Left renal cortex interstitium (tissue), 4 donors: Measurements from ENCODE around the gene PAOX. TPM values are rescaled to one million over a fixed set of nuclear protein-coding genes. Genes with fewer than 3 reads are reported as not detected.
"Not testable (repeated sequence)": the region's sequence is repeated elsewhere in the genome, so short reads cannot be mapped to it uniquely, and the experiment has no call there.

Experiments
- DNase-seq, 4 donors: peaks; one replicate each; pipeline ENCODE4 v3.0.0-alpha.2; 2013; ENCODE audit warnings: low read depth in 4 of 4, low spot score in 2 of 4, missing footprints in 1 of 4
- polyA plus RNA-seq, 4 donors: library from polyadenylated mRNA; unstranded; fragments of 120-200 nt; gene quantifications; one replicate each; pipeline ENCODE4 v1.2.1, GENCODE V29; 2013; ENCODE audit not compliant: insufficient read length in 4 of 4

PAOX gene
- polyA plus RNA-seq, 4 donors, result 6.2 to 10.0 (median 6.4) TPM

DNA sequence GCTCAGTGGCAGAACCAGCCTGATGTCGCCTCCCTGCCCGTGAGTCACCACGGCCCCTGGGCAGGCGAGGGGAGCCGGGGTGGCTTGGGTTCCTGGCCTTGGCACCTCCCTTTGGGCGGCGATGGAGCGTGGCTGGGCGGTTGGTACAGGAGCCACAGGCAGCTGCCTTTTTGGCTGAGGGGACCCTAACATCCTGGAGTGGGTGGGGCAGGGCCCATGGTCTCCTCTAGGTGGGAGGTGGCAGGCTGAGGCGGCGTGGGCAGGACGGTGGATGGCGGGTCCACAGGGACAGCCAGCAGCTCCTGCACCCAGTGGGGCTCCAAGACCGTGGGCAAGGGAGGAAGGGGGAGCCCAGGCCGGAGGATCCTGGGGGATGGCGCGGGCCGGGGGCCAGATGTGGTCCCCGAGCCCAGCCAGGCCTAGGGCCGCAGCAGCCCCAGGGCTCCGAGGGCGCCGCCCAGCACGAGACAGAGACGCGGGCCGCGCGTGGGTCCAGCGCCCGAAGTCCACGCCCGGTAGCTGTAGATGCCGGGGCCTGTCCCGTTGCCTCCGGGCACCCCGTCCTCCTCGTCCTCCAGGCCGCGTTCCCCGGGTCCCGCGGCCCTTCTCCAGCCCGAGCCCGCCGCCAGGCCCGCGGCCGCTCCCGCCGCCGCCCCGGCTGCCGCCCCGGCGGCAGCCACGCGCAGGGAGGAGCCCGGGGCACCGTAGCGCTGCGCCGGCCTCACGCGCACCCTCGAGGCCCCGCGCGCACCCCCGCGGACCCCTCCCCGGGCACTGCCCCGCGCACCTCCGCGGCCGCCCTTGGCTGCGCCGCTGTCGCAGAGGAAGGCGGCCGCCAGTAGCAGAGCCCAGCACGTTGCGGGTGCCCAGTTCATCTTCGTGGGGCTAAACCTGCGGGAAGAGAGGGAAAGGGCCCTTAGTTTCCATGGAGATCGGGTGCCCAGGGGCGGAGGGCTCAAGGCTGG is 44.0 kb downstream of the PAOX start:
- no peak for DNase-seq

DNA sequence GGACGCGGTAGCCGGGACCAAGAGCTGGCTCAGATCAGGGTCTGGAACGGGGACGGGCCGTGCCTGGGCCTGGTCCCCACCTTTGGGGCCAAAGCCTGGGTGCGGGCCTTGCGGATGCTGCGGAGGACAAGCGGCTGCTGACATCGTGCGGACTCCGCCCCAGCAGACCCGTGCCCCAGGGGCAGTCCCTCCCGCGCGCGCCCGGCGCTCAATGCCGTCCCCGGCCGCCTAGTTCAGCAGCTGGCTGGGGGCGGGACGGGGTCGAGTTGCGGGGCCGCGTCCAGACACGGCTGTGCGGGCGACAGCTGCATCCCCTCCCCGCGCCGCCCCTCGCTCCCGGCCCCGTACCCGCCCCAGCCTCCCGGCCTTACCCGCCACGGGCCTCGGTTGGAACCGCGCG is 45.0 kb downstream of the PAOX start:
- DNase-seq, result not testable (repeated sequence)

DNA sequence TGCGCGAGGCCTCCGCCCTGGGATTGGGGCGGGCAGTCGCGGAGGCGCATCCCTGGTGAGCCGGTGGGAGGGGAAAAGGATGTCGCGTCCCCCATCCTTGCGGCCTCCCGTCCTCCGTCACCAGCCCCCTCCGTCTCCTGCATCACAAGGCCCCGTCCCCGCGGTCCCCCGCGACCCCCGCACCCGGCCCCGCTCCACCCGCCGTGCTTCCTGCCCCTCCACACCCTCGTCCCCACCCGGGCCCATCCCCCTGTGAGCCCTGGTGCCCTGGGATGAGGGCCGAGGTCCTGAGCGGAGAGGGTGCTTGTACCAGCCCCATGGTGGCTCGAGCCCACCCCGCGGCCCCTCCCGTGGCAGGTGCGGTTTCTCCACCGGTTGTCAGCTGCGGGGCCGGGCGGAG is 45.5 kb downstream of the PAOX start, which contains the start of gene SPRN:
Gene SPRN, minus strand, starts transcription at position 25 of the 400 bp plus-strand sequence. CDS start 944 bp downstream, outside the sequence.
- not testable (repeated sequence) for DNase-seq

DNA sequence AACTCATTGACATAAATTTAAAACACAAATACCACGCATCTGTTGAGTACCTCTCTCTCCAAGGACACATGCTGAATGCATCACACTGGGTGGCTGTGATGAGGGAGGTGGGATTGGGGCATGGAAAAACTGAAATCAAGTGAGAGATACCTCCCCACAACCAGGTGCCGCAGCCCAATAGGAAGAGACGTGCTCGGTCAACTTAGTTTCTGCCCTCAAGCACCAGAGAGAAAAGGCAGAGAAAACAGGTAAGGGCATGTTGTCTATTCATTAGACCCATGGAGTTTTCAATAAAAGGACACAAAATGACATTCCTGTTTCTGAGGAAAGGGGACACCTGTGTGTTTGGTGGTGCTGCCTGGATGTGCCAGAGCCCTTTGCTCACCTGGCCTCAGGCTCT is 50.5 kb downstream of the PAOX start:
- DNase-seq, result not testable (repeated sequence)

DNA sequence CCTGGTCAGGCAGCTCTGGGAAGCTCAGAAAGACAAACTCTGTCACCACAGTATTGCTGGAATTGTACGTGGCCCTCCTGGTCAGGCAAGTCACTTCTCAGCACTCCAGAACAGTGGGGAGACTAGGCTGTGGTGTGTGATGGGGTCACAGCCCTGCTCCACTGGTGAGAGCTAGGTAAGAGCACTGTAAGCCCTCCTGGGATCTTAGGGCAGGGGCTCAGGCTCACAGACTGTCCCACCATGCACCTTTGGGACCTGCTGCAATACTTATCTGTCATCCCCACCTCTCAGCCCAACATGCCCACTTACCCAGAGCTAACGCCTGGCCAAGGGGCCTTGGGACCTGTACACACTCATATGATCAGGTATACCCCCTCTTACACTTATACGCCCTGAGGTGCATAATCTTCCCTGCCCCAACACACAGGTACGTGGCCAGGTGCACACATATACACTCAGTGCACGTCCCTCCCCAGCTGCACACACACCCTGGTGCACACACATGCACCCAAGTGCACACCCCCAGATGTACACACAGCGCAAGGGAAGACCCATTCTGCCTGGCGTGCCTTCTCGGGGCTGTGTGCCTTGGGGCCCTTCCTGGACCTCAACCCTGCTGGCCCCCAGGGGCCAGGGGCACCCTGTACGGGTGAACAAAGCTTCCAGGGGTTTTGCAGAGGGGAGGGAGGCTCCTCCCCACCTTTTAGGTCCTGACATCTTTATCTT is 53.0 kb downstream of the PAOX start:
- not testable (repeated sequence) for DNase-seq

- DNase-seq, result not testable (repeated sequence)
These were observed 53.7 kb downstream of the PAOX start for GRCh38 chr10:133432789-133433188.

GRCh38 chr10:133438711-133439273 is 59.7 kb downstream of the PAOX start:
- DNase-seq, result no peak

DNA sequence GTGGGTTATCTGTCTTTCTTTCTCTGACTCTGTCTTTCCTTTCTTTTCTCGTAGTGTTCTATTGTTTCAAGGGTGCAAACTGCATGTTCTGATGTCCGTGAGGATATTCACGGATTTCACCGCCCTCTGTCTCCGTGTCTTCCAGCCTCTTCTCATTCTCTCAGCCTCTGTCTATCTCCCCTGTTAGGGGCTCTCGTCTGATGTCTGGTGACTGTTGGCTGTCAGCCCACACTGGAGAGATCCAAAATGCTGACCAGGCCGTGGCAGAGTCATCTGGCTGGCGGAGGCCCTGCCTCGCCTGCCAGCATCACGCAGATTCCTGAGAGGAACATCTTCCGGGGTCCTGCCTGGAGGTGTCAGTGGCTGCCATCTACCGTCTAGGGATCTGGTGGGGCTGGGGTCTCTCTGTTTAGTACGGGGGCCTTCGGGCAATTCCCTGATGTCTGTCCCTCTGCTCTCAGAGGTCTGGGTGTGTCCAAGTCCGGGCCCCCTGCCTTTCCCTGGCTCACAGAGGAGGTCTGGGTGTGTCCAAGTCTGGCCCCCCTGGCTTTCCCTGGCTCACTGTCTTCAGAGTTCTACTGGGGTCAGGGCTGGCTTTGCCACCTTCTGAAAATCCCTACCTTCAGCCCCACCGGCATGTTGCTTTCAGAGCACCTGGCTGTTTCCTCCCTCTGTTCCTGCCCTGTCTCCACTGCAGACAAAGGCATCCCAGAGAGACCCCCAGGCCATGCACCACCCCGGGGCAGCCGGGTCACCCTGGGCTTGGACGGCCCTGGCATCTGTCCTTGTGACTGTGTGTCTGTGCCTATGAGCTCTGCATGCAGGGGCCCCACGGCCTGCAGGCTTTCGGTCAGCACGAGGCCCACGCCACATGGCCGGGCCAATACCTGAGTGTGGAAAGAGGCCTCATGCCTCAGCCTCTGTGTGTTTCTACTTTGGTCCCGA is 60.7 kb downstream of the PAOX start:
- no peak for DNase-seq

DNA sequence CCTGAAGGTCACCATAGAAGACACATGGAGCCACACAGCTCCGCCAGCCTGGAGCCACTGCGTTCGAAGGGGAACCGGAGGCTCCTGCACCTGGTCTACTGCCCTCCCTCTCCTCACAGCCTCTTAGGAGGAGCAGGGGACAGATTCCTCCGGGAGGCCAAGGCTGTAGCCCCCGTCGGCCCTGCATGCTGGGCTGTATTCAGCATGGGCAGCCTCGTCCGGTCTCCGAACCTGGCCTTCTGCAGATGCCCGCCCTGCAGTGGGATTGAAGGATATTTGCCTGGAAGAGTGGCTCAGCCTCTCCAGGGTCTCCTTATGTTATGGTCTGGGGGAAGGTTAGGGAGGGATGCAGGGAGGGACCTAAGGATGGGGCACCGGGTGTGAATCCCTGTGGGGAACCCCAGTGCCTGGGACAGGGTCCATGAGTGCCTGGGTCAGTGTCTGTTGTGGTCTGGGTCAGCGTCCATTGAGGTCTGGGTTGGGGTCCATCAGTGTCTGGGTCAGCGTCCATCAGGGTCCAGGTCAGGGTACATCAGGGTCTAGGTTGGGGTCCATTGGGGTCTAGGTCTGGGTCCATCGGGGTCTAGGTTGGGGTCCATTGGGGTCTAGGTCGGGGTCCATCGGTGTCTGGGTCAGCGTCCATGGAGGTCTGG is 61.7 kb downstream of the PAOX start:
- no peak for DNase-seq

Other genes with a start within 250 kb of the PAOX start
- 10 to 100 TPM in 2 of 4 donors, 1 to 10 TPM in 2; 4.5 to 11.4 (median 8.2) TPM for gene KNDC1, start 219.0 kb upstream of the PAOX start, polyA plus RNA-seq
- gene UTF1, start 149.0 kb upstream of the PAOX start, polyA plus RNA-seq, result under 1 TPM in 1 of 4 donors, not detected in 3; 0.09 TPM
- gene VENTX, start 141.4 kb upstream of the PAOX start, polyA plus RNA-seq, result under 1 TPM; 0.08 to 0.24 (median 0.15) TPM
- gene ADAM8, start 102.4 kb upstream of the PAOX start, polyA plus RNA-seq, result 1 to 10 TPM; 1.3 to 4.1 (median 2.6) TPM
- 10 to 100 TPM; 62.0 to 77.6 (median 70.2) TPM for gene TUBGCP2, start 70.4 kb upstream of the PAOX start, polyA plus RNA-seq
- gene ZNF511, start 70.3 kb upstream of the PAOX start, polyA plus RNA-seq, result 10 to 100 TPM; 32.0 to 53.7 (median 38.7) TPM
- under 1 TPM in 2 of 4 donors, not detected in 2; 0.31 to 0.73 TPM for gene CALY, start 42.4 kb upstream of the PAOX start, polyA plus RNA-seq
- 1 to 10 TPM; 2.9 to 6.8 (median 5.8) TPM for gene PRAP1, start 31.9 kb upstream of the PAOX start, polyA plus RNA-seq
- gene FUOM, start 21.2 kb upstream of the PAOX start, polyA plus RNA-seq, result 10 to 100 TPM; 17.8 to 29.0 (median 21.9) TPM
- gene ECHS1, start 5.9 kb upstream of the PAOX start, polyA plus RNA-seq, result 100 to 1,000 TPM; 134 to 143 (median 138) TPM
- 100 to 1,000 TPM in 1 of 4 donors, 10 to 100 TPM in 3; 60.3 to 104 (median 81.0) TPM for gene MTG1, start 14.9 kb downstream of the PAOX start, polyA plus RNA-seq
- 1 to 10 TPM; 3.4 to 7.5 (median 5.3) TPM for gene SPRN, start 45.4 kb downstream of the PAOX start, polyA plus RNA-seq
- gene SCART1, start 74.7 kb downstream of the PAOX start, polyA plus RNA-seq, result 1 to 10 TPM in 3 of 4 donors, under 1 TPM in 1; 0.42 to 4.3 (median 2.4) TPM
- gene CYP2E1, start 148.1 kb downstream of the PAOX start, polyA plus RNA-seq, result 1 to 10 TPM in 2 of 4 donors, under 1 TPM in 2; 0.47 to 2.9 (median 1.6) TPM
- gene SYCE1, start 186.3 kb downstream of the PAOX start, polyA plus RNA-seq, result under 1 TPM; 0.14 to 0.76 (median 0.45) TPM
- not detected for gene FRG2B, start 247.5 kb downstream of the PAOX start, polyA plus RNA-seq